ENCODE measurements around the gene ZNF655. TPM values are rescaled to one million over a fixed set of nuclear protein-coding genes. Genes with fewer than 3 reads are reported as not detected.

Gene ZNF655
- total RNA-seq, 6 donors from 2014 or later = 57.3 to 202 (median 137) TPM

GRCh38 chr7:99559175-99559915, 903 bp downstream of the ZNF655 start:
- WGBS, 2 donors = 24 to 42% methylated on average over 17 to 31 of the region's 31 CpGs
- Histone ChIP-seq H3K9me3 (no peaks in the 10 kb centered on the region), H3K4me3 (peak overlapping the region; percentile 78 to 87 (median 80)), H3K27ac (peak overlapping the region; percentile 98 to 100 (median 99)), H3K27me3 (no peaks in the 10 kb centered on the region), H3K36me3 (peaks cover 20 to 57% (median 35%) of the 10 kb centered on the region in 4 donors), H3K4me1 (peaks cover 23 to 46% (median 30%) of the 10 kb centered on the region in 4 donors)
- ATAC-seq (ENCODE audit: low FRiP score in 2 of 2) = no peak
- TF ChIP-seq CTCF (IDR thresholded peaks at IDR 0.05) = no peak
- no peak for TF ChIP-seq POLR2A (IDR thresholded peaks at IDR 0.05)
- TF ChIP-seq EP300 (IDR thresholded peaks at IDR 0.05) = no peak
- TF ChIP-seq POLR2AphosphoS5 (IDR thresholded peaks at IDR 0.05) = no peak
- DNase-seq = no peak

DNA sequence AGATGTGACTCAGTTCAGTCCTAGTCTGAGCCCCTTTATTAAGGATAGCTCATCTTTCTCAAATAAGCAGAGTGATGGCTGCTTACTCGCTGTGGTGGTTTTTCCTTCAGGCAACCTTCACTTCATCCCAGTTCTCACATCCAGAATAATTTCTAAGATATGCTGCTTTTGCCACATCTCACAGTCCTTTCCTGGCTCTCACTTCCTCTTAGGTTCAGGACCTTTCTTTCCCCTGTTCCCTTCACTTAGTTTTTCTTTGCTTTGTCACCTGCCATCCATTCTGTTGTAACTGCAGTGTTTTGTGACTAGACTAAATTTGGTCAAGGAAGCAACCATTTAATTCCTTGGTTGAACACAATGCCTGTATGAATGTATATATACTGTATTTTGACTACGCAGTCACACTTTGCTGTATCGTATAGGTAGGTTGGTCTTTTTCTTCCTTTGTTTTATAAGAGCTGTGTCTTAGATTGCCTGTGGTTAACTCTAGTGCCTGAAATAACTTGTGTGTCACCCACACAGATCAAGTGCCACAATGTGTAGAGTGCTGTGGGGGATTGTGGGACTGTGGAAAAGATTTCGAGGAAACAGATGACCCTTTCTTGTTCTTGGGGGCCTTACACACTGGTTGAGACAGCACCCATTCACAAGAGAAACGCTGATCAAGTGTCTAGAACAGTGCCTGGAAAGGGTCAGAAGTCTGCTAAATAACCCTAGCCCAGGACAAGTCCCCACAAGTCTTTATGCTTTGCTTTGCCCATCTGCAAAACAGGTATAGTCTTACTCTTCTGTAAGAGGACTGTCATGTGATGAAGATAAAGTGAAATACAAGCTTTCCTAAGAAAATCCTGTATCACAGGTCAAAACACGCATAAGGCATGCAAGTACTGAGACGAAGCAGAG, 2.6 kb downstream of the ZNF655 start:
- ATAC-seq (ENCODE audit: low FRiP score in 2 of 2) (no peak), DNase-seq (no peak)
- H3K27me3 ChIP-seq = no peaks in the 10 kb centered on the region
- no peaks in the 10 kb centered on the region for H3K9me3 ChIP-seq
- peak overlapping the region in 1 of 4 donors; percentile 19 for H3K27ac ChIP-seq
- H3K4me1 ChIP-seq = peaks cover 23 to 46% (median 30%) of the 10 kb centered on the region in 4 donors
- TF ChIP-seq EP300 (IDR thresholded peaks at IDR 0.05) = no peak
- TF ChIP-seq POLR2A (IDR thresholded peaks at IDR 0.05) = no peak
- no peak for TF ChIP-seq CTCF (IDR thresholded peaks at IDR 0.05)
- no peak for TF ChIP-seq POLR2AphosphoS5 (IDR thresholded peaks at IDR 0.05)
- 93 to 95% methylated on average over 7 of the region's 7 CpGs for WGBS, 2 donors
- no peak overlapping the region for H3K4me3 ChIP-seq
- peaks cover 21 to 64% (median 48%) of the 10 kb centered on the region in 4 donors for H3K36me3 ChIP-seq

DNA sequence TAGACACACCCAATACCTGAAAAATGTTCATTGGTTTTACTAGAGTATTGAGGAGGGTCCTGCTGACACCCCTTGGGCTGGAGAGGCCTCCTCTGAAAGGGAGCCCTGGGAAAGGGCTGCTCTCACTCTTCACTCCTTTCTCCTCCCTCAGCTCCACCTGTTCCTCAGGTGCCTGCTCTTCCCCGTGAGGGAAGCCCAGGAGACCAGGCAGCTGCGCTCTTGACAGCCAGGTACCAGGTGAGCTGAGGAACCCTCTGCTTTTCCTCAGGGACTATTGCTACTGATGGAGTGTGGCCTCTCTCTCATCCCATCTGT, 3.3 kb downstream of the ZNF655 start:
- TF ChIP-seq CTCF (IDR thresholded peaks at IDR 0.05) (no peak), EP300 (IDR thresholded peaks at IDR 0.05) (no peak), POLR2AphosphoS5 (IDR thresholded peaks at IDR 0.05) (no peak), POLR2A (IDR thresholded peaks at IDR 0.05) (no peak)
- H3K27ac ChIP-seq = peak overlapping the region in 1 of 4 donors; percentile 19
- 92 to 95% methylated on average over 2 of the region's 2 CpGs for whole genome bisulfite sequencing, 2 donors

GRCh38 chr7:99562114-99562784, 3.8 kb downstream of the ZNF655 start:
- TF ChIP-seq CTCF (IDR thresholded peaks at IDR 0.05) (no peak), POLR2A (IDR thresholded peaks at IDR 0.05) (no peak), POLR2AphosphoS5 (IDR thresholded peaks at IDR 0.05) (no peak), EP300 (IDR thresholded peaks at IDR 0.05) (no peak)
- peaks cover 21 to 70% (median 53%) of the 10 kb centered on the region in 4 donors for H3K36me3 ChIP-seq
- H3K4me1 ChIP-seq = peaks cover 18 to 35% (median 23%) of the 10 kb centered on the region in 4 donors
- peak overlapping the region in 2 of 4 donors; percentile 35 to 57 for H3K27ac ChIP-seq
- no peaks in the 10 kb centered on the region for H3K9me3 ChIP-seq
- DNase-seq (no peak), ATAC-seq (ENCODE audit: low FRiP score in 2 of 2) (no peak)
- WGBS, 2 donors = 90 to 91% methylated on average over 9 of the region's 9 CpGs
- H3K27me3 ChIP-seq = no peaks in the 10 kb centered on the region
- no peak overlapping the region for H3K4me3 ChIP-seq

More for the DNA sequence above, 3.3 kb downstream of the ZNF655 start:
- peaks cover 21 to 69% (median 52%) of the 10 kb centered on the region in 4 donors for H3K36me3 ChIP-seq
- no peak for DNase-seq
- ATAC-seq (ENCODE audit: low FRiP score in 2 of 2) = no peak
- peaks cover 23 to 41% (median 28%) of the 10 kb centered on the region in 4 donors for H3K4me1 ChIP-seq
- H3K4me3 ChIP-seq = no peak overlapping the region
- no peaks in the 10 kb centered on the region for H3K27me3 ChIP-seq
- H3K9me3 ChIP-seq = no peaks in the 10 kb centered on the region
